A549 (cell line): ENCODE measurements around the gene FAAP100.

ENCODE experiments used
- CBX8 ChIP-seq: fragments of 200-600 bp; sonication (generic); IDR thresholded peaks from 2 replicates; pipeline ENCODE4 v1.6.1; 2016
- POLR2A ChIP-seq: IDR thresholded peaks from 2 replicates; pipeline ENCODE4 v1.6.1; 2012; ENCODE audit warnings: mild to moderate bottlenecking, low read length
- TF ChIP-seq, protein P1 (sequence below): fragments of 200-600 bp; sonication (generic); IDR thresholded peaks from 2 replicates; pipeline ENCODE4 v1.6.1; 2016; ENCODE audit warnings: antibody characterized with exemption, mild to moderate bottlenecking, moderate library complexity
- TF ChIP-seq, protein P2 (sequence below): fragments of >200 bp; sonication (Bioruptor Twin); formaldehyde crosslinking; IDR thresholded peaks from 3 replicates; pipeline ENCODE4 v1.5.1; 2016

DNA sequence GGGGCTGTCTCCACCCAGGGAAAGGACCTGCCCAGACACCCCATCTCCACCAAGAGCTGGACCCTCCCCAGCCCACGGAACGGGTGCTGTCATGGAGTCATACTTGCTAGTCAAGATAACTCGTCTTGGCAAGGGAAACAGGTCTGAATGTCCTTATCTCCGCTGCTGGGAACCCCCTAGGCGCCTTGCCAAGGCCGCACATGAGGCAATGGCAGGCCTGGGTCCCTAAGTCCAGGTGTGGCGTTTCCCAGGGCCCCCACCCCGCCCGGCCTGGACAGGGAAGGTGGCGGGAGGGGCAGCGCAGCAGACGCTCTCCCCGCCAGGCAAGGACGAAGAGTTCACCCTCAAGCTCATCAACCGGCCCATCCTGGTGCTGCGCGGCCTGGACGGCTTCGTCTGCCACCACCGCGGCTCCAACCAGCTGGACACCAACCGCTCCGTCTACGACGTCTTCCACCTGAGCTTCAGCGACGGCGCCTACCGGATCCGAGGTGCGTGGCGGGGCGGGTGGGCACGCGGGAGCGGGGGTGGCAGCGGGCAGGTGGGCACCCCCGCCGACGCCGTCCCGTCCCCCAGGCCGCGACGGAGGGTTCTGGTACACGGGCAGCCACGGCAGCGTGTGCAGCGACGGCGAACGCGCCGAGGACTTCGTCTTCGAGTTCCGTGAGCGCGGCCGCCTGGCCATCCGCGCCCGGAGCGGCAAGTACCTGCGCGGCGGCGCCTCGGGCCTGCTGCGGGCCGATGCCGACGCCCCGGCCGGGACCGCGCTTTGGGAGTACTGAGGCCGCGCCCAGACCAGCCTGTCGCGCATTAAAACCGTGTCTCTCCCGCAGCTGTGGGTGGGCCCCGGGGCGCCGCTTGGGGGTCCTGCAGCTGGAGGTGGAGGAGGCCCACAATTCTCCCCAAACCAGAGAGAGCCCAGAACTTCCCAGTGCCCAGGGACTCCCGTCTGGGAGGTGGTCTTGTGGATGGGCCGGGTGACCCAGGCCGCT, 15.6 kb downstream of the FAAP100 start:
- TF ChIP-seq, protein P1, sequence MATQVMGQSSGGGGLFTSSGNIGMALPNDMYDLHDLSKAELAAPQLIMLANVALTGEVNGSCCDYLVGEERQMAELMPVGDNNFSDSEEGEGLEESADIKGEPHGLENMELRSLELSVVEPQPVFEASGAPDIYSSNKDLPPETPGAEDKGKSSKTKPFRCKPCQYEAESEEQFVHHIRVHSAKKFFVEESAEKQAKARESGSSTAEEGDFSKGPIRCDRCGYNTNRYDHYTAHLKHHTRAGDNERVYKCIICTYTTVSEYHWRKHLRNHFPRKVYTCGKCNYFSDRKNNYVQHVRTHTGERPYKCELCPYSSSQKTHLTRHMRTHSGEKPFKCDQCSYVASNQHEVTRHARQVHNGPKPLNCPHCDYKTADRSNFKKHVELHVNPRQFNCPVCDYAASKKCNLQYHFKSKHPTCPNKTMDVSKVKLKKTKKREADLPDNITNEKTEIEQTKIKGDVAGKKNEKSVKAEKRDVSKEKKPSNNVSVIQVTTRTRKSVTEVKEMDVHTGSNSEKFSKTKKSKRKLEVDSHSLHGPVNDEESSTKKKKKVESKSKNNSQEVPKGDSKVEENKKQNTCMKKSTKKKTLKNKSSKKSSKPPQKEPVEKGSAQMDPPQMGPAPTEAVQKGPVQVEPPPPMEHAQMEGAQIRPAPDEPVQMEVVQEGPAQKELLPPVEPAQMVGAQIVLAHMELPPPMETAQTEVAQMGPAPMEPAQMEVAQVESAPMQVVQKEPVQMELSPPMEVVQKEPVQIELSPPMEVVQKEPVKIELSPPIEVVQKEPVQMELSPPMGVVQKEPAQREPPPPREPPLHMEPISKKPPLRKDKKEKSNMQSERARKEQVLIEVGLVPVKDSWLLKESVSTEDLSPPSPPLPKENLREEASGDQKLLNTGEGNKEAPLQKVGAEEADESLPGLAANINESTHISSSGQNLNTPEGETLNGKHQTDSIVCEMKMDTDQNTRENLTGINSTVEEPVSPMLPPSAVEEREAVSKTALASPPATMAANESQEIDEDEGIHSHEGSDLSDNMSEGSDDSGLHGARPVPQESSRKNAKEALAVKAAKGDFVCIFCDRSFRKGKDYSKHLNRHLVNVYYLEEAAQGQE, result no peak
- TF ChIP-seq, protein P2, sequence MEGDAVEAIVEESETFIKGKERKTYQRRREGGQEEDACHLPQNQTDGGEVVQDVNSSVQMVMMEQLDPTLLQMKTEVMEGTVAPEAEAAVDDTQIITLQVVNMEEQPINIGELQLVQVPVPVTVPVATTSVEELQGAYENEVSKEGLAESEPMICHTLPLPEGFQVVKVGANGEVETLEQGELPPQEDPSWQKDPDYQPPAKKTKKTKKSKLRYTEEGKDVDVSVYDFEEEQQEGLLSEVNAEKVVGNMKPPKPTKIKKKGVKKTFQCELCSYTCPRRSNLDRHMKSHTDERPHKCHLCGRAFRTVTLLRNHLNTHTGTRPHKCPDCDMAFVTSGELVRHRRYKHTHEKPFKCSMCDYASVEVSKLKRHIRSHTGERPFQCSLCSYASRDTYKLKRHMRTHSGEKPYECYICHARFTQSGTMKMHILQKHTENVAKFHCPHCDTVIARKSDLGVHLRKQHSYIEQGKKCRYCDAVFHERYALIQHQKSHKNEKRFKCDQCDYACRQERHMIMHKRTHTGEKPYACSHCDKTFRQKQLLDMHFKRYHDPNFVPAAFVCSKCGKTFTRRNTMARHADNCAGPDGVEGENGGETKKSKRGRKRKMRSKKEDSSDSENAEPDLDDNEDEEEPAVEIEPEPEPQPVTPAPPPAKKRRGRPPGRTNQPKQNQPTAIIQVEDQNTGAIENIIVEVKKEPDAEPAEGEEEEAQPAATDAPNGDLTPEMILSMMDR, result no peak
- no peak for TF ChIP-seq POLR2A
- TF ChIP-seq CBX8, result no peak
